ENCODE results near the gene FUT1. TPM values are rescaled to one million over a fixed set of nuclear protein-coding genes. Genes with fewer than 3 reads are reported as not detected.

FUT1 gene
- total RNA-seq, result 0.39 and 1.5 TPM in 2 replicates

DNA sequence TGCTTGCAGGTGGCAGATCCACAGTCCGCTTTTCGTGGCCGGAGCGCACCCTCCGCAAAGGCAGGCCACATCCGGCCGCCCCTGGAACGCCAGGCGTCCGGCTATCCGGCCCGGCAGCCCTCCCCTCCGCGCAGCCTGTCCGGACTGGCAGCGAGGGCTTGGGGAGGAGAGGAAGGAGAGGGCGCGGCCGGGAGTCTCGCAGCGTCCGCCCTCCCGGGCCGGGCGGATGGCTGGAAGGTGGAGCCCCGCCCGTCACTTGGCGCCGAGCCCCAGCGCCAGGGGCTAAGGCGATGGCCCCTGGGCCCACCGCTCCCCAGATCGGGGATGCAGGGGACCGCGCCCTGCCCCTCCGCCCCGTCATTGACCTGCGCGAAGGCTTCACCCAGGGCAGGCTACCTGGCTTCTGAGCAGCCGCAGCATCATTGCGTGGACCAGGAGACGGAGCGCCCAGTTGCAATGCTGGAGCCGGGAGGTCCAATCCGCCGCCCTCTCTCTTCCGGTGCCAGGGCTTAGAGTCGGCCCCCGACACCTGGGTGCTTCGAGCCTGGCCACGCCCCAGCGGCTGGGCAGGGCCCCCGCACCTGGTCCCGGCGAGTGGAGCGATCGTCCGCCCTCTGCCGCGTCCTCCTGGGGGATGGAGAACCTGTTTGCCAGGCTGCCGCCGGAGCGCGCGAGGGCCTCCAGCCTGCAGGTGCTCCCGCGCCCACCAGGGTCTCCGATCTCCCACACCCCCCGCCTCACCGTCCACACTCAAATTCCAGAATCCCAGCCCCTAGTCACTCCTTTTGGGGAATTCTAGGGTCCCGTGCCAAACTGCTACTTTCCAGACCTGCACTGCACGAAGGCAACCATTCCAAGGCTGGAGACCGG lies at the start of gene FUT1:
Gene FUT1 (minus strand): TSS at position 146 of the 870 bp plus-strand sequence. CDS start 1,360 bp downstream, outside the sequence.

DNA sequence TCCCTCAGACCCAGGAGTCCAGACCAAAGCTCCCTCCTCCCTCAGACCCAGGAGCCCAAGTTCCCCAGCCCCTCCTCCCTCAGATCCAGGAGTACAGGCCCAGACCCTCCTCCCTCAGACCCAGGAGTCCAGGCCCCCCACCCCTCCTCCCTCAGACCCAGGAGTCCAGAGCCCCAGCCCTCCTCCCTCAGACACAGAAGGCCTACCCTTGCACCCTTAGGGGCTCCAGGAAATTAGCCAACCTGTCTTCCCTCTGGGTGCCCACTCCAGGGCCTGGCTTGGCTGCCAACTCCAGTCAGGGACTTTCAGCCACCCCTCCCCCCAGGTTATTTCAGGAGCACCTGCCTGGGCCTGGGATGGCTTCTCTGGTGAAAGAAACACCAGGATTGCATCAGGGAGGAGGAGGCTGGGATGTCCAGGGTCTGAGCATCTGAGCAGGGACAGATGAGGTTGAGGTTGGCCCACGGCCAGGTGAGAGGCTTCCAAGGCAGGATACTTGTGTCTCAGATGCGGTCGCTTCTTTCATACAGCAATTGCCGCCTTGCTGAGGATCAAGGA lies 2.7 kb upstream of the FUT1 start, which contains the start of gene FGF21:
Gene FGF21 (plus strand): TSS at position 441 of the 558 bp plus-strand sequence. CDS start 713 bp downstream, outside the sequence.

DNA sequence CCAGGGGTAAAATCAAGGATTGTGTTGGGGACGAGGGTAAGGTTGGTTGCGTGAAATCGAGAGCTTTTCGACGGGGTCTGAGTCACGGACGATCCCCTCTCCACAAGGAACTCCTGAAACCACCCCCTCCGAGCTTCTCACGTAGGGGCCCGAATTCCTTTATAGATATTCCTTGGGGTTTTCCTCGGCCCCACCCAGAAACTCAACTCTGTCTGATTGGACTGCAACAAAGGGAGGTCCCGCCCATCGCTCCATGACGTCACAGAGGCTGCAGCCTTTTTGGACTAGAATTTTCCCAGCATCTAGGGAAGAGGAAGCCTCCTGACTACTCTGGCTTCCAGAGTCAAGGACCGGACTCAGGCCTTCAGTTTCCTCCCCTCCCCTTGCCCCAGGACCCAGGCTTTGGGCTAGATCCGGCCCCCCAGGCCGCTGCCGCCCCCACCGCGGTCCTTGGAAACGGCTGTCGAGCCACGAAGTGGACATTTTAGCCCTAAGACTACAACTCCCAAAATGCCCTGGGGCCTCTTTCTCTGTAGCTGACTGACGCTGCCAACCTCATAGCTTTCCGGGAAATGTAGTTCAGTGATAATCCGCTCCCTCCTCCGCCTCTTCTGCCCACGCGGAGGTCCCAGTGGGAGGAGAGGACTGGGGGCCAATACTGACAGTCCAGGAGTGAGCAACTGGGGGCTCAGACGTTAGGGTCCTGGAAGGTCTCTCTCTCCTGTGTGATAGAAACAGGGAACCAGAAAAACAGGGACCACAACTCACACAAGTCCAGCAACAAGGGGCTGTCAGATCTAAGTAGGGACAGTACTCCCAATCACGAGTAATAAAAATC lies 5.5 kb downstream of the FUT1 start, which contains the start of gene IZUMO1:
Gene IZUMO1 (minus strand): TSS at position 172 of the 838 bp plus-strand sequence. CDS start 1,050 bp downstream, outside the sequence.

DNA sequence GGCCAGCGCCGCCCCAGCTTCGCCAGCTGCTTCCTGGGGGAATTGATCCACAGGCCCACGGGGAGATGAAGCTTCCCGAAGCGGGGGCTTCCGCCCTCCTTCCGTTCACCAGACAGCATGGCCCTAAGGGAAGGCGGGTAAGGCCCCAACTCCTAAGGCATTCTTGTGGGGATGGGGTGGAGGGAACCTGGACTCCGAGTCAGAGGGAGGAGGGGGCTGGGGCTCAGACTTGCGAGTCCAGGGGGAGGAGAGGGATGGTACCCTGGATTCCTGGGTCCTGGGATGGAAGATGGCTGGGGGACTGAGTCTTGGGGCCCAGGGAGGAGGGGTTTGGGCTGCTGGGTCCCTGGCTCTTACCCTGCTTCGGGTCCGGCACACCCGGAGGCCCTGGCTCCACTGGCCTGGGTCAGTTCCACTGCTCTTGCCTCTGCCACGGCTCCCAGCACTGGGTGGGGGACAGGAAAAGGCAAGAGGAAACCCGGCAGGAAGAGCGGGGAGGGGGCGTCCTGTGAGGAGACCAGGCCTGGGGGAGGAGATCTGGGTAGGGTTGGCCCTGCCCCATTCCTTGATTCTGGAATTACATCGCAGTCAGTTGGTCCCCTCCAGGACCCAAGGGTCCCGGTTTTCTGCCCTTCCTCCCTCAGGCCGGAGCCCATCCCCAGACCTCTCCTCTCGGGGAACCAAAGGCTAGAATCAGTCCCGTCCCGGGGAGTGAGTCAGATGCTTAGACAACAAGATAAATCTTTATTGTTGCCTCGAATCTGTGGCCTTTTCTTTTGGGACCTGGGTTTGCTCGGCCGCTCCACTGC lies 12.1 kb downstream of the FUT1 start, which contains the start of gene RASIP1:
Gene RASIP1 (minus strand): TSS at position 447 of the 809 bp plus-strand sequence. CDS start 328 bp downstream, at position 119.

DNA sequence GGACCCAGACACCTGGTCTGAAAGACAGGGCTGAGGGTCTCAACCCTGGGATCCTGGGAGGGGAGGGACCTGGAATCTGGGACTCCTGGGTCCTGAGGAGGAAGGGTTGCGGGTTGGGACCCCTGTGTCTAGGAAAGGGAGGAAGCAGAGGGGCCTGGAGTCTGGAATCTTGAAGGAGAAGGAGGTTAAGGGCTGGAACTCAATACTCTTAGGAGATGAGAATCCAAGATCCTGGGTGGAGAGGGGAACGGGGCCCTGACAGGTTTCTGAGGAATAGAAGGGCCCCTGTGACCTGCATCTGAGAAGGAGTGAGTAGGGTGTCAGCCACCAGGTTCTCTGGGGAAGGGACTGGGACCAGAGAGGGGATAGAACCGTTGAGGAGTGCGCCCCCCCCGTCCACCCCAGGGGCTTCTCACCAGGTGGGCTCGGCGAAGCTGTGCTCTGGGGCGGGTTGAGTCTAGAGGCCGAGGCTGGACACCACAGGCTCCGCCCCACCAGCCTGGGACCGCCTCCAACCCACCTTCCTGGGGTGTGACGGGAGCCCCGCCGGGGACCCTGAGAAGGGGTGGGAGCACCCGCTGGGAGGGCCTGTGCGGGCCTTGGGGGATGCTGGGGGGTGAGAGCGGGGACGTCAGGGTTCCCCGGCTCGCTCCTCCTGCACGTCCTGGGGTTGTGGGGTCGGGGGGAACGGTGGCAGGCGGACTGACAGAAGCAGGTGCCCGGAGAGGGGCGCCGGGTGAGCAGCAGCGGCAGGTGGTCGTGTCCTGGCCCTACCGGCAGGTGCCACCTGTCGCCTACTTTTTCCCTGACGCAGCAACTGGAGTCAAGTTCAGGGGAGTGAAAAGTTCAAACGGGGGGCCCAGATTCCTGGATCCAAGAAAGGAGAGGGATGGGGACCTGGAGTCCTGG lies 32.9 kb downstream of the FUT1 start, which contains the start of gene MAMSTR:
Gene MAMSTR (minus strand): TSS at position 463 of the 909 bp plus-strand sequence. CDS start 694 bp downstream, outside the sequence.

Small RNAs within 50 kb of the gene (small RNA-seq; reads per million reads assigned to genes)
- not detected for gene RNU6-317P

Other genes with a start within 250 kb of the FUT1 start
- gene LMTK3, start 240.8 kb downstream of the FUT1 start, total RNA-seq, result 2.1 and 2.7 TPM in 2 replicates
- 0.54 and 0.79 TPM in 2 replicates for gene SULT2B1, start 200.5 kb downstream of the FUT1 start, total RNA-seq
- not detected in 2 replicates for gene SPACA4, start 145.9 kb downstream of the FUT1 start, total RNA-seq
- gene FAM83E, start 137.6 kb downstream of the FUT1 start, total RNA-seq, result 0.43 and 1.2 TPM in 2 replicates
- 1,714 and 1,895 TPM in 2 replicates for gene RPL18, start 133.5 kb downstream of the FUT1 start, total RNA-seq
- 8.2 and 9.2 TPM in 2 replicates for gene SPHK2, start 133.1 kb downstream of the FUT1 start, total RNA-seq
- gene DBP, start 115.3 kb downstream of the FUT1 start, total RNA-seq, result 2.1 and 5.5 TPM in 2 replicates
- 0.11 and 5.9 TPM in 2 replicates for gene CA11, start 106.5 kb downstream of the FUT1 start, total RNA-seq
- gene NTN5, start 79.6 kb downstream of the FUT1 start, total RNA-seq, result 0.11 and 0.39 TPM in 2 replicates
- gene FUT2, start 56.7 kb downstream of the FUT1 start, total RNA-seq, result under 0.01 TPM in 1 of 2 replicates, not detected in the other
- 1.3 and 2.4 TPM in 2 replicates for gene MAMSTR, start 32.9 kb downstream of the FUT1 start, total RNA-seq
- gene RASIP1, start 12.0 kb downstream of the FUT1 start, total RNA-seq, result 2.7 and 4.2 TPM in 2 replicates
- gene IZUMO1, start 5.7 kb downstream of the FUT1 start, total RNA-seq, result 0.39 TPM in 1 of 2 replicates, not detected in the other
- 0.39 TPM in 1 of 2 replicates, not detected in the other for gene FGF21, start 2.9 kb upstream of the FUT1 start, total RNA-seq
- 15.7 and 22.6 TPM in 2 replicates for gene BCAT2, start 58.4 kb upstream of the FUT1 start, total RNA-seq
- 3.8 and 20.4 TPM in 2 replicates for gene HSD17B14, start 83.8 kb upstream of the FUT1 start, total RNA-seq
- 1.2 and 3.9 TPM in 2 replicates for gene PLEKHA4, start 116.0 kb upstream of the FUT1 start, total RNA-seq
- 28.7 and 75.8 TPM in 2 replicates for gene PPP1R15A, start 119.8 kb upstream of the FUT1 start, total RNA-seq
- 0.22 and 0.79 TPM in 2 replicates for gene TULP2, start 146.1 kb upstream of the FUT1 start, total RNA-seq
- gene NUCB1, start 147.7 kb upstream of the FUT1 start, total RNA-seq, result 169 and 326 TPM in 2 replicates
- 1.2 TPM in 1 of 2 replicates, not detected in the other for gene DHDH, start 181.1 kb upstream of the FUT1 start, total RNA-seq
- 41.6 and 99.3 TPM in 2 replicates for gene BAX, start 202.2 kb upstream of the FUT1 start, total RNA-seq
- 1,769 and 2,040 TPM in 2 replicates for gene FTL, start 212.7 kb upstream of the FUT1 start, total RNA-seq
- gene GYS1, start 240.7 kb upstream of the FUT1 start, total RNA-seq, result 66.0 and 128 TPM in 2 replicates
- gene RUVBL2, start 241.2 kb upstream of the FUT1 start, total RNA-seq, result 108 and 286 TPM in 2 replicates